SK-N-DZ (cell line): ENCODE results near the gene CATSPERD.
"Not testable (repeated sequence)": the region's sequence is repeated elsewhere in the genome, so short reads cannot be mapped to it uniquely, and the experiment has no call there.

ENCODE experiments used
- DNase-seq: peaks from one replicate; pipeline ENCODE4 v3.0.0-alpha.2; 2015; ENCODE audit warnings: low spot score

The CATSPERD gene

GRCh38 chr19:5684694-5685430, 35.6 kb upstream of the CATSPERD start:
- no peak for DNase-seq

GRCh38 chr19:5686326-5686646, 34.2 kb upstream of the CATSPERD start:
- no peak for DNase-seq

- no peak for DNase-seq
Observed at GRCh38 chr19:5686647-5687359, 33.6 kb upstream of the CATSPERD start.

GRCh38 chr19:5687360-5688198, 32.9 kb upstream of the CATSPERD start:
- no peak for DNase-seq

- DNase-seq: not testable (repeated sequence)
Observed at GRCh38 chr19:5688262-5688881, 32.1 kb upstream of the CATSPERD start.

- peak; percentile 93 for DNase-seq
Observed at GRCh38 chr19:5690125-5690954, 30.1 kb upstream of the CATSPERD start, which contains the start of gene RPL36. Gene RPL36, plus strand, starts transcription at chr19:5690295. Its CDS starts 213 bp downstream, at chr19:5690508.

- no peak for DNase-seq
Observed at GRCh38 chr19:5690955-5691821, 29.2 kb upstream of the CATSPERD start.

- DNase-seq: no peak
Observed at GRCh38 chr19:5691822-5692722, 28.4 kb upstream of the CATSPERD start.

- DNase-seq: no peak
Observed at GRCh38 chr19:5692723-5693194, 27.7 kb upstream of the CATSPERD start.

- DNase-seq: no peak
Observed at GRCh38 chr19:5693195-5694166, 27.0 kb upstream of the CATSPERD start.

GRCh38 chr19:5694167-5694955, 26.1 kb upstream of the CATSPERD start:
- DNase-seq: no peak

- DNase-seq: no peak
Observed at GRCh38 chr19:5694956-5695648, 25.3 kb upstream of the CATSPERD start.

- DNase-seq: no peak
Observed at GRCh38 chr19:5695649-5696195, 24.7 kb upstream of the CATSPERD start.

- no peak for DNase-seq
Observed at GRCh38 chr19:5696196-5697021, 24.0 kb upstream of the CATSPERD start.
